A549 (cell line): Measurements from ENCODE around the gene MAP2K6. TPM values are rescaled to one million over a fixed set of nuclear protein-coding genes. Genes with fewer than 3 reads are reported as not detected.
A peak's percentile ranks its signal among the peaks of the same experiment; 100 is the strongest.

ENCODE experiments used
- ATAC-seq, 2 experiments: fragments of 200-7000 bp in 1 of 2; fragments of >200 bp in 1 of 2; cut with Nextera tagmentation in 1 of 2; cut with Tn5 transposase in 1 of 2; 3 replicates each; pipeline versions ENCODE4 v1.8.0 to v1.9.1; 2018 to 2020; ENCODE audit warnings: mild to moderate bottlenecking in 1 of 2, moderate library complexity in 1 of 2
- CTCF ChIA-PET: fragments of 300-600 bp; sonication (Branson Sonifier 250); formaldehyde crosslinking; extraction: SDS; loops from one replicate; lab custom pipeline; 2021; ENCODE audit warnings: antibody characterized with exemption, inconsistent platforms; lab: Yijun Ruan, JAX
- POLR2A ChIA-PET: fragments of 350-600 bp; formaldehyde crosslinking; extraction: SDS; loops from one replicate; lab custom pipeline; 2021; ENCODE audit warnings: antibody characterized with exemption, inconsistent platforms; lab: Yijun Ruan, JAX
- DNase-seq, 2 experiments: peaks; one replicate each; pipeline versions ENCODE4 v3.0.0 to v3.0.0-alpha.2; 2011 to 2016; ENCODE audit warnings: low read depth in 1 of 2, low spot score in 1 of 2
- FAIRE-seq: peaks from 2 replicates; lab custom pipeline; 2011; peaks lifted over from hg19 to GRCh38; lab: Jason Lieb, UNC
- H3K27ac ChIP-seq, 2 experiments: fragments of >200 bp; sonication (Bioruptor Twin); formaldehyde crosslinking; 3 replicates each; pipeline ENCODE4 v1.5.1; 2016 to 2017
- H3K4me1 ChIP-seq: fragments of >200 bp; sonication (Bioruptor Twin); formaldehyde crosslinking; 3 replicates; pipeline ENCODE4 v1.6.1; 2016
- H3K4me2 ChIP-seq: fragments of >200 bp; sonication (Bioruptor Twin); formaldehyde crosslinking; 3 replicates; pipeline ENCODE4 v1.6.1; 2016
- H3K4me3 ChIP-seq: fragments of >200 bp; sonication (Bioruptor Twin); formaldehyde crosslinking; 3 replicates; pipeline ENCODE4 v1.5.1; 2016
- H3K9me3 ChIP-seq: fragments of >200 bp; sonication (Bioruptor Twin); formaldehyde crosslinking; 3 replicates; pipeline ENCODE4 v1.6.1; 2016
- ATOH8 ChIP-seq: fragments of 250-450 bp; sonication (Bioruptor Pico); IDR thresholded peaks from 2 replicates; pipeline ENCODE4 v1.5.0; 2020; ENCODE audit warnings: low read depth, mild to moderate bottlenecking, moderate library complexity
- BCL3 ChIP-seq: fragments of >200 bp; sonication (Bioruptor Twin); formaldehyde crosslinking; IDR thresholded peaks from 3 replicates; pipeline ENCODE4 v1.6.1; 2016
- CBX2 ChIP-seq: fragments of 200-600 bp; sonication (generic); IDR thresholded peaks from 2 replicates; pipeline ENCODE4 v1.6.1; 2016; ENCODE audit warnings: low read depth, mild to moderate bottlenecking, borderline replicate concordance
- CBX8 ChIP-seq: fragments of 200-600 bp; sonication (generic); IDR thresholded peaks from 2 replicates; pipeline ENCODE4 v1.6.1; 2016
- CHD2 ChIP-seq: fragments of 150-350 bp; IDR thresholded peaks from 2 replicates; pipeline ENCODE4 v1.6.1; 2014; ENCODE audit warnings: low read length; ENCODE audit not compliant: partially characterized antibody
- EHF ChIP-seq: fragments of 250-450 bp; sonication (Bioruptor Pico); IDR thresholded peaks from 2 replicates; pipeline ENCODE4 v1.5.0; 2020; ENCODE audit warnings: mild to moderate bottlenecking
- EHMT2 ChIP-seq: fragments of 200-600 bp; sonication (generic); IDR thresholded peaks from 2 replicates; pipeline ENCODE4 v1.6.1; 2016; ENCODE audit warnings: antibody characterized with exemption, low read depth, mild to moderate bottlenecking, moderate library complexity
- FOSB ChIP-seq: fragments of 250-450 bp; sonication (Bioruptor Pico); IDR thresholded peaks from 2 replicates; pipeline ENCODE4 v1.5.0; 2020; ENCODE audit warnings: mild to moderate bottlenecking, moderate library complexity
- FOSL2 ChIP-seq, 2 experiments: fragments of 450-650 bp in 1 of 2; fragments of >200 bp in 1 of 2; sonication (Bioruptor Twin) in 1 of 2; formaldehyde crosslinking; IDR thresholded peaks; 2 replicates each; pipeline versions ENCODE4 v1.5.0 to v1.6.1; 2016 to 2020; ENCODE audit warnings: mild to moderate bottlenecking in 1 of 2, moderate library complexity in 1 of 2
- HES2 ChIP-seq: fragments of >200 bp; sonication (Bioruptor Twin); formaldehyde crosslinking; IDR thresholded peaks from 2 replicates; pipeline ENCODE4 v1.6.1; 2016
- HEYL ChIP-seq: fragments of 250-450 bp; sonication (Bioruptor Pico); IDR thresholded peaks from 2 replicates; pipeline ENCODE4 v1.8.0; 2021; ENCODE audit warnings: mild to moderate bottlenecking, moderate library complexity
- HOXB13 ChIP-seq: fragments of 250-450 bp; sonication (Bioruptor Pico); IDR thresholded peaks from 2 replicates; pipeline ENCODE4 v1.5.0; 2020; ENCODE audit warnings: low read depth, mild to moderate bottlenecking, moderate library complexity
- HOXB5 ChIP-seq: fragments of 250-450 bp; sonication (Bioruptor Pico); IDR thresholded peaks from 2 replicates; pipeline ENCODE4 v1.5.0; 2020; ENCODE audit warnings: mild to moderate bottlenecking, moderate library complexity
- JUN ChIP-seq, 2 experiments: fragments of >200 bp; sonication (Bioruptor Twin); formaldehyde crosslinking; IDR thresholded peaks; 2 replicates in 1 of 2; 3 replicates in 1 of 2; pipeline ENCODE4 v1.6.1; 2016 to 2017
- JUNB ChIP-seq: fragments of >200 bp; sonication (Bioruptor Twin); formaldehyde crosslinking; IDR thresholded peaks from 2 replicates; pipeline ENCODE4 v1.6.1; 2016
- KDM5A ChIP-seq: fragments of 200-600 bp; sonication (generic); IDR thresholded peaks from 2 replicates; pipeline ENCODE4 v1.6.1; 2016; ENCODE audit warnings: antibody characterized with exemption, mild to moderate bottlenecking
- MAFK ChIP-seq: fragments of 450-650 bp; IDR thresholded peaks from 2 replicates; pipeline ENCODE4 v1.6.1; 2014; ENCODE audit not compliant: partially characterized antibody
- MYC ChIP-seq: IDR thresholded peaks from 2 replicates; pipeline ENCODE4 v1.6.1; 2012; ENCODE audit warnings: mild to moderate bottlenecking, inconsistent platforms, low read length, improper control_type of control experiment, borderline replicate concordance
- NFE2L2 ChIP-seq: fragments of 150-350 bp; conservative IDR thresholded peaks from 2 replicates; pipeline ENCODE4 v1.6.1; 2014; ENCODE audit warnings: low read length
- NR3C1 ChIP-seq: fragments of >200 bp; sonication (Bioruptor Twin); formaldehyde crosslinking; IDR thresholded peaks from 3 replicates; pipeline ENCODE4 v1.6.1; 2017
- PHF8 ChIP-seq: fragments of 200-600 bp; sonication (generic); IDR thresholded peaks from 2 replicates; pipeline ENCODE4 v1.6.1; 2016; ENCODE audit warnings: low read depth, mild to moderate bottlenecking, antibody characterized with exemption, moderate library complexity, borderline replicate concordance
- POLR2AphosphoS2 ChIP-seq: conservative IDR thresholded peaks from 2 replicates; pipeline ENCODE4 v1.6.1; 2012; ENCODE audit warnings: low read length, improper control_type of control experiment, inconsistent platforms
- RCOR1 ChIP-seq: fragments of 150-350 bp; IDR thresholded peaks from 2 replicates; pipeline ENCODE4 v1.6.1; 2014; ENCODE audit warnings: antibody characterized with exemption, low read length, low read depth
- TFCP2L1 ChIP-seq: fragments of 250-450 bp; sonication (Bioruptor Pico); IDR thresholded peaks from 2 replicates; pipeline ENCODE4 v1.5.0; 2021; ENCODE audit warnings: mild to moderate bottlenecking
- USF2 ChIP-seq: fragments of 450-650 bp; IDR thresholded peaks from 2 replicates; pipeline ENCODE4 v1.6.1; 2014; ENCODE audit warnings: antibody characterized with exemption
- ZC3H11A ChIP-seq: fragments of 450-650 bp; IDR thresholded peaks from 2 replicates; pipeline ENCODE4 v1.6.1; 2014; ENCODE audit warnings: antibody characterized with exemption, mild to moderate bottlenecking
- ZNF302 ChIP-seq: fragments of 250-450 bp; sonication (Bioruptor Pico); IDR thresholded peaks from 2 replicates; pipeline ENCODE4 v1.9.0; 2021; ENCODE audit warnings: inconsistent platforms, mild to moderate bottlenecking, moderate library complexity
- WGBS: methylation state at CpG from one replicate; pipeline ENCODE4 v1.1.6; 2017; ENCODE audit errors: missing lambda C conversion rate; 5-methylcytosine and 5-hydroxymethylcytosine counted together
- polyA plus RNA-seq, 4 experiments: library from polyadenylated mRNA; depleted of rRNA in 3 of 4; stranded (reverse); fragments of >200 nt; fragmentation: RNase III in 1 of 4; extraction: RNeasy Plus Mini Kit Qiagen cat#74134 plus additional on column Dnase treatment in 1 of 4; gene quantifications; 2 replicates in 3 of 4; 3 replicates in 1 of 4; pipeline ENCODE4 v1.2.3, GENCODE V29; 2011 to 2017

The MAP2K6 gene
- polyA plus RNA-seq, 2 of the 4 experiments (the other 2 are of a cell fraction), result 20.2 to 20.7 TPM

GRCh38 chr17:69575346-69575761, 160.9 kb downstream of the MAP2K6 start:
- POLR2A ChIA-PET, result no interaction called here
- peak in 1 of 2 experiments; percentile 27 for DNase-seq

GRCh38 chr17:69577098-69577497, 162.6 kb downstream of the MAP2K6 start:
- ATAC-seq (no peak), FAIRE-seq (no peak), DNase-seq (no peak)
- POLR2A ChIA-PET, result no interaction called here
- Histone ChIP-seq H3K4me2 (no peak overlapping the region), H3K4me3 (no peak overlapping the region), H3K27ac (peak overlapping the region in 1 of 2 experiments; percentile 28; a peak in 1 of 6 replicates), H3K9me3 (no peaks in the 10 kb centered on the region), H3K4me1 (peaks cover 39% of the 10 kb centered on the region)
- CTCF ChIA-PET, result interaction anchor here (0.7 kb wide), 2 partner anchors 30 to 975 kb away, joined by 4 read pairs; no protein-coding TSS in a partner anchor
- no peak for TF ChIP-seq KDM5A
- no peak for TF ChIP-seq CHD2
- TF ChIP-seq FOSL2 (IDR thresholded peaks at IDR 0.05), result no peak
- TF ChIP-seq FOSL2 (CRISPR knock-in tag; IDR thresholded peaks at IDR 0.05), result no peak
- no peak for TF ChIP-seq EHMT2
- no peak for TF ChIP-seq EHF
- no peak for TF ChIP-seq USF2
- no peak for TF ChIP-seq HEYL (CRISPR knock-in tag)
- no peak for TF ChIP-seq NR3C1
- TF ChIP-seq BCL3, result no peak
- no peak for TF ChIP-seq ZC3H11A
- TF ChIP-seq ATOH8, result no peak
- TF ChIP-seq RCOR1, result no peak
- TF ChIP-seq MAFK, result no peak
- TF ChIP-seq MYC, result no peak
- no peak for TF ChIP-seq HOXB5
- TF ChIP-seq PHF8, result no peak
- 93% methylated on average over 7 of the region's 7 CpGs for WGBS

More at GRCh38 chr17:69575346-69575761, 160.9 kb downstream of the MAP2K6 start:
- FAIRE-seq, result peak; percentile 43
- no peaks in the 10 kb centered on the region for H3K9me3 ChIP-seq
- peak overlapping the region; percentile 75 for H3K4me2 ChIP-seq
- peak overlapping the region; percentile 65 to 80 for H3K27ac ChIP-seq
- TF ChIP-seq BCL3 (no peak), HOXB5 (0 out of 2 replicates have a peak, but pooled peaks have one; percentile 33), CBX8 (no peak), FOSL2 (IDR thresholded peaks at IDR 0.05) (no peak), FOSL2 (CRISPR knock-in tag; IDR thresholded peaks at IDR 0.05) (peak; percentile 72), JUNB (peak; percentile 34; the same call in 1 of the 2 replicates)
- H3K4me1 ChIP-seq, result peaks cover 39% of the 10 kb centered on the region
- H3K4me3 ChIP-seq, result no peak overlapping the region
- CTCF ChIA-PET, result interaction anchor here (0.5 to 1.6 kb wide), 3 partner anchors 240 to 592 kb away, joined by 3 to 4 read pairs (median 4); no protein-coding TSS in a partner anchor
- no peak; a peak in 1 of 6 replicates for ATAC-seq
- 10% methylated on average over 2 of the region's 2 CpGs for WGBS

GRCh38 chr17:69578385-69578936, 164.0 kb downstream of the MAP2K6 start:
- no peak overlapping the region for H3K27ac ChIP-seq
- ATAC-seq (no peak), FAIRE-seq (no peak), DNase-seq (no peak)
- CTCF ChIA-PET, result interaction anchor here (0.7 to 1.3 kb wide), 5 partner anchors 10 to 590 kb away, joined by 3 to 6 read pairs (median 3); no protein-coding TSS in a partner anchor
- H3K4me3 ChIP-seq, result no peak overlapping the region
- POLR2A ChIA-PET, result no interaction called here
- no peaks in the 10 kb centered on the region for H3K9me3 ChIP-seq
- H3K4me2 ChIP-seq, result no peak overlapping the region
- peaks cover 34% of the 10 kb centered on the region for H3K4me1 ChIP-seq
- WGBS, result 68% methylated on average over 4 of the region's 4 CpGs
- TF ChIP-seq TFCP2L1 (CRISPR knock-in tag), result no peak
- TF ChIP-seq PHF8, result no peak
- TF ChIP-seq HOXB5, result no peak
- no peak for TF ChIP-seq EHMT2
- TF ChIP-seq USF2, result no peak
- no peak for TF ChIP-seq RCOR1
- TF ChIP-seq HES2, result no peak
- no peak for TF ChIP-seq CBX2
- TF ChIP-seq FOSB (CRISPR knock-in tag), result no peak
- no peak for TF ChIP-seq JUN (IDR thresholded peaks at IDR 0.05)
- no peak for TF ChIP-seq HOXB13 (CRISPR knock-in tag)
- no peak for TF ChIP-seq NFE2L2
- no peak for TF ChIP-seq ZNF302 (CRISPR knock-in tag)
- no peak for TF ChIP-seq NR3C1
- no peak for TF ChIP-seq POLR2AphosphoS2
- no peak for TF ChIP-seq EHF
